GM19240 (cell line): Measurements from ENCODE around the gene ZNF678.
"Not testable (repeated sequence)": the region's sequence is repeated elsewhere in the genome, so short reads cannot be mapped to it uniquely, and the experiment has no call there.

Experiments
- DNase-seq: peaks from one replicate; pipeline ENCODE4 v3.0.0; 2011; ENCODE audit warnings: low spot score; ENCODE audit not compliant: insufficient read length

ZNF678 gene

DNA sequence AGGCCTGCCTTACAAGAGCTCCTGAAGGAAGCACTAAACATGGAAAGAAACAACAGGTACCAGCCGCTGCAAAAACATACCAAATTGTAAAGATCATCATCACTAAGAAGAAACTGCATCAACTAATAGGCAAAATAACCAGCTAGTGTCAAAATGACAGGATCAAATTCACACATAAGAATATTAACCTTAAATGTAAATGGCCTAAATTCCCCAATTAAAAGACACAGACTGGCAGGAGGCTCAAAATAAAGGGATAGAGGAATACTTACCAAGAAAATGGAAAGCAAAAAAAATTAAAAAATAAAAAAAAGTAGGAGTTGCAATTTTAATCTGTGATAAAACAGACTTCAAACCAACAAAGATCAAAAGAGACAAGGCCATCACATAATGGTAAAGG lies 11.5 kb upstream of the ZNF678 start:
- not testable (repeated sequence) for DNase-seq

DNA sequence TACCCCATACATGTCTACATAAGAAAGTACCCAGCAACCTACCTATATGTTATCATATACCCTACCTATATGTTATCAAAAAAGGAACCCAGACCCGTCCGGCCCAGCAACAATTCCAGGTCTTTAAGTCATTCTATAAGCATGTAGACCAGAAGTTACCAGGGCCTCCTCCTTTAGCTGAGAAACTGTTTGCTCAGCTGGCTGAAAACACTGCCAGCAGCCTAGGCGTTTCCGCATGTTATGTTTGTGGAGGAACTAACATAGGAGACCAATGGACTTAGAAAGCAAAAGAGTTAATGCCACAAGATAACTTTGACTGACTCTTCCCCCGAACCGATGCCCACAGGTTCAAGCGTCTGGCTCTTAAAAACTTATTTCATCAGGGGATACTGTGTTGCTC lies 7.1 kb upstream of the ZNF678 start:
- DNase-seq: no peak

GRCh38 chr1:227557962-227558725 lies 5.2 kb upstream of the ZNF678 start:
- DNase-seq: no peak

- no peak for DNase-seq
Measured at GRCh38 chr1:227558732-227559262, 4.6 kb upstream of the ZNF678 start.

DNA sequence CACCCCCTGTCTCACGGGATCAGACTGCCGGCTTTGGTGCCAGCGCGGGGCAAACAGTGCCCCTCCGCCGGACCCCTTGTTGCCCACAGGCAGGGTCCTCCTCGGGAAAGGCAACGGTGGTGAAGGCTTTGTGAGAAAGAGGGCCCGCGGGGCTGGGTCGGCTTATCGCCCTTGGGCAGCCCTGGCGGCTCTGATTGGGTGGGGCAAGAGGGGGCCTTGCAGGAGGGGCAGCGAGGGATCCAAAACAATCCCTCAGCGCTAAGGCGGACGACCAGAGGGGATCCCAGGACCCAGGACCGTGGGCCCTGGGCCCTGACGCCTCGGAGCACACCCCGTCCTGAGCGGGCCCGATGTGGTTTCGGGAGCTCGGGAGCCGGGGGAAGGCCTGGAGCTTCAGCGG lies 3.9 kb upstream of the ZNF678 start:
- DNase-seq: no peak

DNA sequence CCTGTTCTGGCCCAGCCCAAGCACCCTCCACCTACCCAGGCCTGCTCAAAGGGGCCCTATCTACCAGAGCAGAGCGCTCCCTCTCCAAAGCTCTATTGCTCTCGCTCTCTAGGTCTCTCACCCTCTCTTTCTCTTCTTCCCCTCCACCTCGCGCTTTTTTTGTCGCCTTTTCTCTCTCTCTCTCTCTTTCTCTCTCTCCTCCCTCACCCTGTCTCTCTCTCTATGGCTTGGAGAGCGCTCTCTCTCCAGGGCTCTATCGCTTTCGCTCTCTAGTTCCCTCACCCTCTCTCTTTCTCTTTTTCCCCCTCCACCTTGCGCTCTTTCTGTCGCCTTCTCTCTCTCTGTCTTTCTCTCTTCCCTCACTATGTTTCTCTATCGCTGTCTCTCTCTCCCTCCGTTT lies 3.4 kb upstream of the ZNF678 start:
- DNase-seq: no peak

DNA sequence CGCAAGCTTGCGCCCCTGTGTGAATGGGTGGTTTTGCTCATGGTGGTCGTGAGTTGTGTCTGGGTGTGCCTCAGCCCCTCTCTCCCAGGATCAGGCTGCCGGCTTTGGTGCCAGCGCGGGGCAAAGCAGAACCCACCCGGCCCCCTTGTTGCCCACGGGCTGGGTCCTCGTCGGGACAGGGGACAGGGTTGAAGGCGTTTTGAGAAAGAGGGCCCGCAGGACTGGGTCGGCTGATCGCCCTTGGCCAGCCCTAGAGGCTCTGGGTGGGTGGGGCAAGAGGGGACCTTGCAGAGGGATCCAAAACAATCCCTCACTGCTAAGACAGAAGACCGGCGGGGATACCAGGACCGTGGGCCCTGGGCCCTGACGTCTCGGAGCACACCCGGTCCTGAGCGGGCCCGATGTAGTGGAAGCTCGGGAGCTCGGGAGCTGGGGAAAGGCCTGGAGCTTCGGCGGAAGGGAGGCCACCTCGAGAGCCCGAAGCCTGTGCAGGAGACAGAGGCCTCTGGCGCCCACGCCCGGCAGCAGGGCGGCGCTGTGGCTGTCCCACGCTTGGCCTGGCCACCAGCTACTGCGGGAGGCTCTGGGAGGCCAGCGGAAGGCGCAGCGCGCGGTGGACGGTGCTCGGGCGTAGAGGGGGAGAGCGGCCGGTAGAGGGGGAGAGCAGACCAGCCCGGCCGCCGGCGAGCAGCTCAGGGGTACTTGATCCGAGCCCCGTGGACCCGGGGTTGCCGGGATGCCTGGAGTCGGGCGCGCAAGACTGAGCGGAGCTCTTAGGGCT lies 2.8 kb upstream of the ZNF678 start:
- DNase-seq: no peak

DNA sequence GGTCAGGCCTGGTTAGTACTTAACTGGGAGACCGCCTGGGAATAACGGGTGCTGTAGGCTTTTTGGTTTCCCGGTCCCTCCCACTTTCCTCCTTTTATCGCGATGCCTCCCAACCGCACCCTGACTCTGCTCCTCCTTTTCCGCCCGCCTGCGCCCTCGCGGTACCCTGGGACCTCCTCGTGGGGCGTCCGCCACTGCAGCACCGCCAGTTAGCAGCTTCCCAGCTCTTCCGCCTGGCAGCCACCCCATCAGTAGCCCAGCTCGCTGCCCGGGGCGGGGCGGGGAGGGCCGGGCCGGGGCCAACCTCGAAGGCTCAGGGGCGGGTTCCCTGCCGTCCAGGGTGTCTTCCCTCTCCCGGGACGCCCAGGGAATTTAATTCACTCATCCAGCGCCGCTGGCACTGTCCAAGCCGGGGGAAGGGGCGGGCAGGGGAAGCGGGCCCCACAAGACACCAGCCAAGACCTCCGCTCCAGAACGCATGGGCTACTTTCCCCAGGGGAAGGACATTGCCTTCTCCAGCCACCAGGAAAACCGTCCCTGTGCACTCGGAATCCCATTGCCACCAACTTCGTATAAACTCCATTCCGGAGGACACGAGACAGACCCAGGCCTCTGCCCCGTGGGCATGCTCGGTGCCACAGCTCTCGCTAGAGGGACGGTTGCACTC lies 2.0 kb upstream of the ZNF678 start:
- no peak for DNase-seq

GRCh38 chr1:227562037-227562436 lies 1.3 kb upstream of the ZNF678 start:
- no peak for DNase-seq

- DNase-seq: no peak
Measured at GRCh38 chr1:227562933-227563323, 428 bp upstream of the ZNF678 start.

GRCh38 chr1:227567256-227567655 lies 3.9 kb downstream of the ZNF678 start:
- no peak for DNase-seq

DNA sequence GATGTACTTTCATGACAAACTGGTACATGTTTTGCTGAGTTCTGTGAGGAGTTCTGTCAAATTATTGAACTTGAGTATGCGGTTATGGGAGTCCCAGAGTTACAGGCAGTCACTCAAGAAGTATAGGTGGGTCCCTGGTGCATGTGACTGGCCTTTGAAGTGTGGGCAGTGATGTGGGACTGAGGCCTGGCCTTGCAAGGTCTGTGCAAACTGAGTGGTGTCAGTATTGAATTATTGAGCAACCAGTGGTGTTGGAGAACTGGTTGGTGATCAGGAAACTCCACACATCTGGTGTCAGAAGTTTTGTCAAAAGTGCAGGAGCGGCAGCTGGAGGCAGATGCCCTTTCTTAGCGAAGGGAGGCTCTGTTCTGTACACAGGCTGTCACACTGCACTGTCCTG lies 5.2 kb downstream of the ZNF678 start:
- DNase-seq: no peak

DNA sequence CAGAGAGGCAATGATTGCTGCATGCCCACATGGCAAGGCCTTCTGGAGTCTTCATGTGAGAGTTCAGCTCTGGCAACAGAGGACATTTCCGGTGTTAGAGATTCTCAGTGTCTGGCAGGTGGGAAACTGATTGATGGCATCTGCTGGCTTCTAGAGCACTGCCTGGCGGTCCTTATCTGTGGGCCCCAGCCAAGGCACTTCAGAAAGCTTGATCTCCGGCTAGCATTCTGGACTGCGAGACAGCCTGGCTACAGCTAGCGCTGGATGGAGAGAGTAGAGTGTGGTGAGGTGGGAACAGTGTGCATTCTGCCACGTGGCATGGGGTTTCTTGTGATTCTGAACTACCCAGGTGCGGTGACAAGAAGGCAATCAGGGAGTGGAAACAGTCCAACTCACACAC lies 9.4 kb downstream of the ZNF678 start:
- DNase-seq: no peak

GRCh38 chr1:227574926-227575325 lies 11.6 kb downstream of the ZNF678 start:
- DNase-seq: no peak

- no peak for DNase-seq
Measured at GRCh38 chr1:227576189-227576588, 12.8 kb downstream of the ZNF678 start.

GRCh38 chr1:227577500-227577899 lies 14.1 kb downstream of the ZNF678 start:
- DNase-seq: no peak

- DNase-seq: no peak
Measured at GRCh38 chr1:227583354-227583753, 20.0 kb downstream of the ZNF678 start.

- DNase-seq: no peak
Measured at GRCh38 chr1:227586733-227587132, 23.4 kb downstream of the ZNF678 start.

DNA sequence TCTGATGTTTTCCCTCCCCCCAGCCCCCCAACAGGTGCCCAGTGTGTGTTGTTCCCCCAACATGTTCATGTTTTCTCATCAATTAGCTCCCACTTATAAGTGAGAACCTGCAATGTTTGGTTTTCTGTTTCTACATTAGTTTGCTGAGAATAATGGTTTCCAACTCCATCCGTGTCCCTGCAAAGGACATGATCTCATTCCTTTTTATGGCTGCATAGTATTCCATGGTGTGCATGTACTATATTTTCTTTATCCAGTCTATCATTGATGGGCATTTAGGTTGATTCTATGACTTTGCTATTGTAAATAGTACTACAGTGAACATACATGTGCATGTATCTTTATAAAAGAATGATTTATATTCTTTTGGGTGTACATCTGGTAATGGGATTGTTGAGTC lies 24.6 kb downstream of the ZNF678 start:
- no peak for DNase-seq

- DNase-seq: not testable (repeated sequence)
Measured at GRCh38 chr1:227588769-227589168, 25.4 kb downstream of the ZNF678 start.

- not testable (repeated sequence) for DNase-seq
Measured at GRCh38 chr1:227589777-227590176, 26.4 kb downstream of the ZNF678 start.

- DNase-seq: not testable (repeated sequence)
Measured at GRCh38 chr1:227596222-227596621, 32.9 kb downstream of the ZNF678 start.
